ENCODE results near the gene CTU1. TPM values are rescaled to one million over a fixed set of nuclear protein-coding genes. Genes with fewer than 3 reads are reported as not detected.

CTU1 gene
- total and polyA plus RNA-seq, 12 donors: 2.0 to 5.6 (median 3.2) TPM

GRCh38 chr19:51065221-51065960, 42.8 kb downstream of the CTU1 start:
- Histone ChIP-seq H3K27ac (peak overlapping the region in 3 of 10 donors; percentile 28 to 36 (median 31)), H3K27me3 (peaks cover 0 to 37% (median 19%) of the 10 kb centered on the region in 7 donors), H3K4me3 (peak overlapping the region in 9 of 10 donors; percentile 17 to 46 (median 29)), H3K9me3 (no peaks in the 10 kb centered on the region), H3K4me1 (peaks cover 0 to 16% (median 9%) of the 10 kb centered on the region in 9 donors), H3K36me3 (no peaks in the 10 kb centered on the region)
- DNase-seq (no peak), ATAC-seq (peak in 4 of 8 donors; percentile 8 to 52 (median 14))
- TF ChIP-seq, protein P1, sequence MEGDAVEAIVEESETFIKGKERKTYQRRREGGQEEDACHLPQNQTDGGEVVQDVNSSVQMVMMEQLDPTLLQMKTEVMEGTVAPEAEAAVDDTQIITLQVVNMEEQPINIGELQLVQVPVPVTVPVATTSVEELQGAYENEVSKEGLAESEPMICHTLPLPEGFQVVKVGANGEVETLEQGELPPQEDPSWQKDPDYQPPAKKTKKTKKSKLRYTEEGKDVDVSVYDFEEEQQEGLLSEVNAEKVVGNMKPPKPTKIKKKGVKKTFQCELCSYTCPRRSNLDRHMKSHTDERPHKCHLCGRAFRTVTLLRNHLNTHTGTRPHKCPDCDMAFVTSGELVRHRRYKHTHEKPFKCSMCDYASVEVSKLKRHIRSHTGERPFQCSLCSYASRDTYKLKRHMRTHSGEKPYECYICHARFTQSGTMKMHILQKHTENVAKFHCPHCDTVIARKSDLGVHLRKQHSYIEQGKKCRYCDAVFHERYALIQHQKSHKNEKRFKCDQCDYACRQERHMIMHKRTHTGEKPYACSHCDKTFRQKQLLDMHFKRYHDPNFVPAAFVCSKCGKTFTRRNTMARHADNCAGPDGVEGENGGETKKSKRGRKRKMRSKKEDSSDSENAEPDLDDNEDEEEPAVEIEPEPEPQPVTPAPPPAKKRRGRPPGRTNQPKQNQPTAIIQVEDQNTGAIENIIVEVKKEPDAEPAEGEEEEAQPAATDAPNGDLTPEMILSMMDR (IDR thresholded peaks at IDR 0.05): no peak
- 12 to 20% methylated on average over 25 of the region's 25 CpGs for WGBS, 2 donors
- intact Hi-C loops (cut with DNase I): no loop called here

- TF ChIP-seq, protein P1 (IDR thresholded peaks at IDR 0.05): no peak
- no peaks in the 10 kb centered on the region for H3K9me3 ChIP-seq
- 10 to 13% methylated on average over 38 of the region's 38 CpGs for WGBS, 2 donors
- H3K27me3 ChIP-seq: peaks cover 0 to 37% (median 21%) of the 10 kb centered on the region in 7 donors
- ATAC-seq: peak; percentile 74 to 91 (median 88)
- H3K4me1 ChIP-seq: peaks cover 0 to 16% (median 9%) of the 10 kb centered on the region in 9 donors
- peak within 1 kb of the TSS in 9 of 10 donors; percentile 17 to 46 (median 29) for H3K4me3 ChIP-seq
- peak within 1 kb of the TSS in 3 of 10 donors; percentile 28 to 36 (median 31) for H3K27ac ChIP-seq
- no peaks in the 10 kb centered on the region for H3K36me3 ChIP-seq
- intact Hi-C loops (cut with DNase I): no loop called here
- peak; percentile 51 to 60 for DNase-seq
Measured at GRCh38 chr19:51064534-51065220, 43.5 kb downstream of the CTU1 start, which contains the start of gene KLK13. TSS of gene KLK13 (minus strand) at chr19:51065092. CDS start at chr19:51065067, 25 bp downstream.

GRCh38 chr19:51063664-51064063, 44.5 kb downstream of the CTU1 start:
- no peak for ATAC-seq
- no peak overlapping the region for H3K4me3 ChIP-seq
- peaks cover 0 to 16% (median 9%) of the 10 kb centered on the region in 9 donors for H3K4me1 ChIP-seq
- peaks cover 0 to 42% (median 22%) of the 10 kb centered on the region in 7 donors for H3K27me3 ChIP-seq
- no peaks in the 10 kb centered on the region for H3K9me3 ChIP-seq
- intact Hi-C loops (cut with DNase I): no loop called here
- WGBS, 2 donors: 90 to 91% methylated on average over 7 of the region's 7 CpGs
- no peak for DNase-seq
- no peaks in the 10 kb centered on the region for H3K36me3 ChIP-seq
- no peak overlapping the region for H3K27ac ChIP-seq
- TF ChIP-seq, protein P1 (IDR thresholded peaks at IDR 0.05): no peak

GRCh38 chr19:51060973-51061372, 47.2 kb downstream of the CTU1 start:
- ATAC-seq (no peak), DNase-seq (no peak)
- WGBS, 2 donors: 0 to 12% methylated on average over 1 of the region's 1 CpG
- no peaks in the 10 kb centered on the region for H3K9me3 ChIP-seq
- no peaks in the 10 kb centered on the region for H3K36me3 ChIP-seq
- H3K27ac ChIP-seq: no peak overlapping the region
- intact Hi-C loops (cut with DNase I): no loop called here
- peaks cover 0 to 46% (median 22%) of the 10 kb centered on the region in 7 donors for H3K27me3 ChIP-seq
- H3K4me1 ChIP-seq: peaks cover 0 to 14% (median 9%) of the 10 kb centered on the region in 9 donors
- TF ChIP-seq, protein P1 (IDR thresholded peaks at IDR 0.05): no peak
- H3K4me3 ChIP-seq: no peak overlapping the region

Data from heart right ventricle (tissue), 16 donors.